Karpas-422 (cell line): ENCODE data around the gene ENOX1. TPM values are rescaled to one million over a fixed set of nuclear protein-coding genes. Genes with fewer than 3 reads are reported as not detected.

ENCODE experiments used
- DNase-seq: peaks from one replicate; pipeline ENCODE4 v3.0.0-alpha.2; 2015
- H2AFZ ChIP-seq: fragments of 200-600 bp; sonication (generic); 2 replicates; pipeline ENCODE4 v1.6.1; 2014; ENCODE audit warnings: antibody characterized with exemption, low read length, mixed read lengths
- H3K27ac ChIP-seq: fragments of 200-600 bp; sonication (generic); 2 replicates; pipeline ENCODE4 v1.5.1; 2014; ENCODE audit warnings: mild to moderate bottlenecking, low read length, moderate library complexity
- H3K27me3 ChIP-seq: fragments of 200-600 bp; sonication (generic); 2 replicates; pipeline ENCODE4 v1.6.1; 2014; ENCODE audit warnings: low read length, mixed read lengths
- H3K36me3 ChIP-seq: fragments of 200-600 bp; sonication (generic); 2 replicates; pipeline ENCODE4 v1.6.1; 2014; ENCODE audit warnings: low read length, mixed read lengths; ENCODE audit not compliant: insufficient read depth
- H3K4me1 ChIP-seq: fragments of 200-600 bp; sonication (generic); 2 replicates; pipeline ENCODE4 v1.6.1; 2014; ENCODE audit warnings: mild to moderate bottlenecking, low read length, mixed read lengths
- H3K4me2 ChIP-seq: fragments of 200-600 bp; sonication (generic); 2 replicates; pipeline ENCODE4 v1.6.1; 2014; ENCODE audit warnings: low read length, low read depth, mild to moderate bottlenecking; ENCODE audit not compliant: poor library complexity, severe bottlenecking
- H3K4me3 ChIP-seq: fragments of 200-600 bp; sonication (generic); 2 replicates; pipeline ENCODE4 v1.5.1; 2014; ENCODE audit warnings: mild to moderate bottlenecking, antibody characterized with exemption, low read length, mixed read lengths
- H3K79me2 ChIP-seq: fragments of 200-600 bp; sonication (generic); 2 replicates; pipeline ENCODE4 v1.6.1; 2014; ENCODE audit warnings: mild to moderate bottlenecking, low read length, mixed read lengths
- H3K9ac ChIP-seq: fragments of 200-600 bp; sonication (generic); 2 replicates; pipeline ENCODE4 v1.6.0; 2014; ENCODE audit warnings: low read length
- H3K9me2 ChIP-seq: fragments of 200-600 bp; sonication (generic), shearing (Covaris generic); replicated peaks from 2 replicates; pipeline ENCODE4 v1.6.0; 2014; ENCODE audit warnings: mild to moderate bottlenecking, low read length, moderate library complexity; ENCODE audit not compliant: insufficient read depth
- H3K9me3 ChIP-seq: fragments of 300-700, 200-600 bp; sonication (generic); 2 replicates; pipeline ENCODE4 v1.6.1; 2014; ENCODE audit warnings: low read length, mixed read lengths
- H4K20me1 ChIP-seq: fragments of 200-600 bp; sonication (generic); 2 replicates; pipeline ENCODE4 v1.6.1; 2014; ENCODE audit warnings: mild to moderate bottlenecking, antibody characterized with exemption, low read length, low read depth; ENCODE audit not compliant: insufficient read depth
- total RNA-seq: library from RNA; depleted of rRNA; stranded (reverse); fragments of >200 nt; shearing (Covaris generic); gene quantifications from 2 replicates; pipeline ENCODE4 v1.2.3, GENCODE V29; 2014; ENCODE audit warnings: low replicate concordance

The ENOX1 gene
- total RNA-seq, 1 experiment from 2014 or later = not detected

DNA sequence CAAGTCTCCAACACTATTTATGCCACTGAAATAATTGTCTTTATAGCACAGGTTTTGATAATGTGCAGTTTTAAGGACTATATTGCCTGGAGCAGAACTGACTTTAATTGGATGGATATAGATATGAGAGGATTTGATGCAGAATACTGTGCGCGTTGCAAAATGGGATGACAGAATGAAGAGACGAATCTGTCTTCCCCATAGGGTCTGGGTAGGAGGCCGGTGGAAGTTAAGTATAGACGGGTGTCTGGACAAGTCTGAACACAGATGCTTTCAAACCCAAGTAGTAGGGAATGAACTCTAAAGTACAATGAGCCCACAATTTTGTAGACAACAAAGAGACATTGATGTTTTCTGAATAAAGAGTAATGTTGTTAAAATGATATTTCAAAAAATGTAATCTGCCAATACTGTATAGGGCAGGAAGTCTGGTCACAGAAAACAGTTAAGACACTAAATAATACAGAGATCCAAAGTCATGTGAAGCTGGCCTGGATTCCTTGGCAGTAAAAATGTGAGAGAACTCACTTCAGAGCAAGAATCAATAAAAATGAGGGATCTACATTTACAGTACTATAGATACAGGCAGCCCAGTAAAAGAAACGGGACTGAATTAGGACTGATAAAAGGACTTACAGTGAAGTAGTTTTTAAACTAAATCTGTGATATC is 125.5 kb downstream of the ENOX1 start:
- Histone ChIP-seq H3K27ac (no peak overlapping the region), H3K4me2 (no peak overlapping the region), H4K20me1 (no peaks in the 10 kb centered on the region), H3K9me3 (no peaks in the 10 kb centered on the region), H3K4me1 (no peaks in the 10 kb centered on the region), H3K27me3 (no peaks in the 10 kb centered on the region), H3K4me3 (no peak overlapping the region), H3K9me2 (no peaks in the 10 kb centered on the region), H3K36me3 (no peaks in the 10 kb centered on the region), H2AFZ (no peak overlapping the region), H3K79me2 (no peaks in the 10 kb centered on the region), H3K9ac (no peak overlapping the region)
- DNase-seq = no peak

- H3K4me1 ChIP-seq = no peaks in the 10 kb centered on the region
- H3K79me2 ChIP-seq = no peaks in the 10 kb centered on the region
- no peaks in the 10 kb centered on the region for H3K27me3 ChIP-seq
- no peaks in the 10 kb centered on the region for H3K9me2 ChIP-seq
- H3K9ac ChIP-seq = no peak overlapping the region
- no peaks in the 10 kb centered on the region for H3K9me3 ChIP-seq
- H3K4me3 ChIP-seq = no peak overlapping the region
- no peak overlapping the region for H3K27ac ChIP-seq
- no peak overlapping the region for H3K4me2 ChIP-seq
- no peak for DNase-seq
- no peak overlapping the region for H2AFZ ChIP-seq
- H3K36me3 ChIP-seq = no peaks in the 10 kb centered on the region
- no peaks in the 10 kb centered on the region for H4K20me1 ChIP-seq
Observed at GRCh38 chr13:43657485-43657884, 129.3 kb downstream of the ENOX1 start.

DNA sequence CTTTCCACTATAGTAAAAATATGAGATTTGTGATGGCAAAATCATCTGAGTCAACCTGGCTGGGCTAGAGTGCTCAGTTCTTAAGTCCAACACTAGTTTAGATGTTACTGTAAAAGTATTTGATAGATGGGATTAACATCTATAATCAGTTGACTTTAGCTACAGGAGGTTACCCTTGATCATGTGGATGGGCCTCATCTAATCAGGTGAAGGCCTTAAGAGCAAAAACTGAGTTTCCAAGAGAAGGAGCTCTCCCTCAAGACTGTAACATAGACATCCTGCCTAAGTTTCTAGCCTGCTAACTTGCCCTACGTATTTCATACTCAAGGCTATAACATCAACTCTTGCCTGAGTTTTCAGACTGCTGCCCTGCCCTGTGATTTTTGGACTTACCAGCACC is 132.8 kb downstream of the ENOX1 start:
- no peaks in the 10 kb centered on the region for H4K20me1 ChIP-seq
- H3K27me3 ChIP-seq = no peaks in the 10 kb centered on the region
- H3K9ac ChIP-seq = no peak overlapping the region
- no peak for DNase-seq
- no peaks in the 10 kb centered on the region for H3K79me2 ChIP-seq
- H3K36me3 ChIP-seq = no peaks in the 10 kb centered on the region
- H3K9me2 ChIP-seq = no peaks in the 10 kb centered on the region
- H3K4me3 ChIP-seq = no peak overlapping the region
- H2AFZ ChIP-seq = no peak overlapping the region
- no peak overlapping the region for H3K4me2 ChIP-seq
- no peaks in the 10 kb centered on the region for H3K4me1 ChIP-seq
- no peak overlapping the region for H3K27ac ChIP-seq
- no peaks in the 10 kb centered on the region for H3K9me3 ChIP-seq

DNA sequence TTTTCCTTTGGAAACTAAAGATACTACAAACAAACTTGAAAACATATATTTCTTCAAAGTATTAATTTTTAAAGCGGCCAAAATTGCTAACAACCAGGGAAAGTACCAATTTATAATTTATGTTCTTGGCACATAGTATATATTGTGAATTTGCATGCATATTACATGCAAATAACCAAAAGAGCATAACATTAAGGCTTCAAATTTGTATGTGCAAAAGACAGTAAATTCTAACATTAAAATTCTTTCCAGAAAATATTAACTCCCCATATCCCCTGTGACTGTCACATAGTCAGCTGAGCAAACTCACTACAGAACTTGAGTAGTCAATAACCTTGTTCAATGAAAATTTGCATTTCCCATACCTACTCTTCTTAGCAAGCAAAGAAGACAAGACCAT is 133.4 kb downstream of the ENOX1 start:
- H3K79me2 ChIP-seq = no peaks in the 10 kb centered on the region
- H3K4me1 ChIP-seq = no peaks in the 10 kb centered on the region
- DNase-seq = no peak
- H3K36me3 ChIP-seq = no peaks in the 10 kb centered on the region
- H3K9me2 ChIP-seq = no peaks in the 10 kb centered on the region
- no peak overlapping the region for H3K4me3 ChIP-seq
- H2AFZ ChIP-seq = no peak overlapping the region
- H4K20me1 ChIP-seq = no peaks in the 10 kb centered on the region
- no peak overlapping the region for H3K4me2 ChIP-seq
- no peaks in the 10 kb centered on the region for H3K27me3 ChIP-seq
- H3K9me3 ChIP-seq = no peaks in the 10 kb centered on the region
- H3K27ac ChIP-seq = no peak overlapping the region
- no peak overlapping the region for H3K9ac ChIP-seq

DNA sequence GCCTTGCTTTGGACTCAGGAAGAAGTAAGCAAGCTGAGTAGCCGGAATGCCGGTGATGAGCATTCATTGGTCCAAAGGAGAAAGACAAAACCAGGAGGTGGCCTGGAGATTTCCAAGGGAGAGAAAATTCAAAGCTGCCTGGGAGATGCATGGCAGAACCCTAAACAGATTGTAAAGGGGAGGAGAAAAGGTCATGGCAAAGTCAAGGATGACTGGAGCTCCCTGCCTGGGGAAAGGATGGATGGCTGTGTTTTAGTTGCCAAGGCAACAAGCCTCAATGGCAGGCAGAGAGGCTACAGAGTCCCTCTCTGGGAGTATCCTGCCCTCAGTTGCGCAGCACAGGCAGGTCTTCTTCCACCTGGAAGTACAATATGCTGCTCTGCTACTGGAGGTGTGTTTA is 134.0 kb downstream of the ENOX1 start:
- H3K9ac ChIP-seq = no peak overlapping the region
- H3K4me2 ChIP-seq = no peak overlapping the region
- no peak overlapping the region for H2AFZ ChIP-seq
- DNase-seq = no peak
- no peak overlapping the region for H3K27ac ChIP-seq
- no peaks in the 10 kb centered on the region for H3K4me1 ChIP-seq
- H4K20me1 ChIP-seq = no peaks in the 10 kb centered on the region
- no peaks in the 10 kb centered on the region for H3K9me3 ChIP-seq
- no peak overlapping the region for H3K4me3 ChIP-seq
- H3K79me2 ChIP-seq = no peaks in the 10 kb centered on the region
- H3K9me2 ChIP-seq = no peaks in the 10 kb centered on the region
- no peaks in the 10 kb centered on the region for H3K27me3 ChIP-seq
- H3K36me3 ChIP-seq = no peaks in the 10 kb centered on the region

GRCh38 chr13:43650882-43651281 is 135.9 kb downstream of the ENOX1 start:
- Histone ChIP-seq H3K79me2 (no peaks in the 10 kb centered on the region), H4K20me1 (no peaks in the 10 kb centered on the region), H3K36me3 (no peaks in the 10 kb centered on the region), H3K9me3 (no peaks in the 10 kb centered on the region), H3K4me1 (no peaks in the 10 kb centered on the region), H2AFZ (no peak overlapping the region), H3K27me3 (no peaks in the 10 kb centered on the region), H3K9me2 (no peaks in the 10 kb centered on the region), H3K27ac (no peak overlapping the region), H3K4me3 (no peak overlapping the region), H3K4me2 (no peak overlapping the region), H3K9ac (no peak overlapping the region)
- DNase-seq = no peak

GRCh38 chr13:43648733-43649132 is 138.0 kb downstream of the ENOX1 start:
- H4K20me1 ChIP-seq = no peaks in the 10 kb centered on the region
- no peaks in the 10 kb centered on the region for H3K4me1 ChIP-seq
- no peak overlapping the region for H2AFZ ChIP-seq
- DNase-seq = no peak
- H3K9ac ChIP-seq = no peak overlapping the region
- no peak overlapping the region for H3K4me3 ChIP-seq
- H3K79me2 ChIP-seq = no peaks in the 10 kb centered on the region
- no peaks in the 10 kb centered on the region for H3K27me3 ChIP-seq
- H3K36me3 ChIP-seq = no peaks in the 10 kb centered on the region
- H3K27ac ChIP-seq = no peak overlapping the region
- H3K9me3 ChIP-seq = no peaks in the 10 kb centered on the region
- H3K4me2 ChIP-seq = no peak overlapping the region
- no peaks in the 10 kb centered on the region for H3K9me2 ChIP-seq

- no peak overlapping the region for H3K4me3 ChIP-seq
- H3K9me2 ChIP-seq = no peaks in the 10 kb centered on the region
- no peaks in the 10 kb centered on the region for H3K27me3 ChIP-seq
- no peaks in the 10 kb centered on the region for H3K9me3 ChIP-seq
- H2AFZ ChIP-seq = no peak overlapping the region
- H3K9ac ChIP-seq = no peak overlapping the region
- no peak for DNase-seq
- no peak overlapping the region for H3K27ac ChIP-seq
- H3K36me3 ChIP-seq = no peaks in the 10 kb centered on the region
- no peak overlapping the region for H3K4me2 ChIP-seq
- H3K79me2 ChIP-seq = no peaks in the 10 kb centered on the region
- no peaks in the 10 kb centered on the region for H4K20me1 ChIP-seq
- H3K4me1 ChIP-seq = no peaks in the 10 kb centered on the region
Observed at GRCh38 chr13:43647471-43647870, 139.3 kb downstream of the ENOX1 start.

GRCh38 chr13:43640476-43640875 is 146.3 kb downstream of the ENOX1 start:
- Histone ChIP-seq H3K36me3 (no peaks in the 10 kb centered on the region), H3K9me2 (no peaks in the 10 kb centered on the region), H3K27ac (no peak overlapping the region), H3K4me3 (no peak overlapping the region), H3K79me2 (no peaks in the 10 kb centered on the region), H4K20me1 (no peaks in the 10 kb centered on the region), H3K4me1 (no peaks in the 10 kb centered on the region), H2AFZ (no peak overlapping the region), H3K9ac (no peak overlapping the region), H3K27me3 (no peaks in the 10 kb centered on the region), H3K4me2 (no peak overlapping the region), H3K9me3 (no peaks in the 10 kb centered on the region)
- DNase-seq = no peak
